ENCODE results near the gene OTUD5. TPM values are rescaled to one million over a fixed set of nuclear protein-coding genes. Genes with fewer than 3 reads are reported as not detected.
A peak's percentile ranks its signal among the peaks of the same experiment; 100 is the strongest.
"Not testable (repeated sequence)": the region's sequence is repeated elsewhere in the genome, so short reads cannot be mapped to it uniquely, and the experiment has no call there.

Gene OTUD5
- total and polyA plus RNA-seq, 10 donors: 29.6 to 65.8 (median 55.1) TPM

DNA sequence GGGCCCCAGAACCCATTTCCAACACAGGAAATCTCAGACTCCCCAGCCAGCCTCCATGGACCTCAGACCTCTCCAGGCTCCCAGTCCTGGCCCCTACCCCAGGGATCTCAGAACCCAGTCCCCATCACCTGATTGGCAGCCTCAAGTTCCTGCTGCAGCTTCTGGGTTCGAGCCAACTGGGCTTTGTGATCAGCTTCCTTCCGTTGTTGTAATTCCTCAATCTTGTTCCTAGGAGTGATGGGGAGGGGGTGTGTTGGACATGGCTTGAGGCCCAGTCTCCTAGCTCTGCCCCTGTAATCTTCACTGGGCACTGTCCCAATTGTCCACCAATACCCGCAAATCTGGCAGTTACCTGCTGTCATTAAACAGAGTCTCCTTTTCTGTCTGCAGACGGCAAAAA lies 32.1 kb upstream of the OTUD5 start:
- H3K4me1 ChIP-seq: no peaks in the 10 kb centered on the region
- no peak overlapping the region for H3K4me3 ChIP-seq
- TF ChIP-seq POLR2AphosphoS5 (IDR thresholded peaks at IDR 0.05): no peak
- no peak overlapping the region for H3K27ac ChIP-seq
- no peak for DNase-seq
- peaks cover 0 to 100% (median 26%) of the 10 kb centered on the region in 6 donors for H3K36me3 ChIP-seq
- 73 to 93% (median 81%) methylated on average over 4 of the region's 4 CpGs for WGBS, 5 donors
- intact Hi-C loops (cut with DNase I; ENCODE audit: low total_unique reads): no loop called here
- H3K9me3 ChIP-seq: no peaks in the 10 kb centered on the region
- no peaks in the 10 kb centered on the region for H3K27me3 ChIP-seq (replicated peaks in 1 of 7)

DNA sequence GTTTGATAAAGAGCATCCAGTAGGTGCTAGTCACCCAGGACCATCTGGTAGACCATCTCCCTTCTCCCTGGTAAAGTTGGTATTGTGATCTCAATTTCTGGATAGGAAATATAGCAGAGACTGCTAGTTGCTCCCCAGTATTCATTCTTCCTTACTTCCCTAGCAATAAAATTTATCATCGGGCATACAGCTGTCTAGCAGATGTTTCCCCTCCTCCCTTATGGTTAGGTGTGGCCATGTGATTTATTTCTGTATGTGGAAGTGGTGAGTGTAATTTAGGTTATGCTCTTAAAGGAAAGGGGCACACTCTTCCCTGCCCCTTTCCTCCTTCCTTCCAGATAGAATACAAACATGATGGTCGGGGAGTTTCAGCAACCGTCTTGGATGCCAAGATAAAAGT lies 26.5 kb upstream of the OTUD5 start:
- no peak for DNase-seq
- TF ChIP-seq, protein P1, sequence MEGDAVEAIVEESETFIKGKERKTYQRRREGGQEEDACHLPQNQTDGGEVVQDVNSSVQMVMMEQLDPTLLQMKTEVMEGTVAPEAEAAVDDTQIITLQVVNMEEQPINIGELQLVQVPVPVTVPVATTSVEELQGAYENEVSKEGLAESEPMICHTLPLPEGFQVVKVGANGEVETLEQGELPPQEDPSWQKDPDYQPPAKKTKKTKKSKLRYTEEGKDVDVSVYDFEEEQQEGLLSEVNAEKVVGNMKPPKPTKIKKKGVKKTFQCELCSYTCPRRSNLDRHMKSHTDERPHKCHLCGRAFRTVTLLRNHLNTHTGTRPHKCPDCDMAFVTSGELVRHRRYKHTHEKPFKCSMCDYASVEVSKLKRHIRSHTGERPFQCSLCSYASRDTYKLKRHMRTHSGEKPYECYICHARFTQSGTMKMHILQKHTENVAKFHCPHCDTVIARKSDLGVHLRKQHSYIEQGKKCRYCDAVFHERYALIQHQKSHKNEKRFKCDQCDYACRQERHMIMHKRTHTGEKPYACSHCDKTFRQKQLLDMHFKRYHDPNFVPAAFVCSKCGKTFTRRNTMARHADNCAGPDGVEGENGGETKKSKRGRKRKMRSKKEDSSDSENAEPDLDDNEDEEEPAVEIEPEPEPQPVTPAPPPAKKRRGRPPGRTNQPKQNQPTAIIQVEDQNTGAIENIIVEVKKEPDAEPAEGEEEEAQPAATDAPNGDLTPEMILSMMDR (IDR thresholded peaks at IDR 0.05 in 8 of 11, conservative IDR thresholded peaks at IDR 0.05 in 3 of 11): no peak
- no peak for TF ChIP-seq POLR2AphosphoS5 (IDR thresholded peaks at IDR 0.05)
- Histone ChIP-seq H3K4me3 (no peak overlapping the region), H3K4me1 (no peaks in the 10 kb centered on the region), H3K27ac (no peak overlapping the region), H3K27me3 (replicated peaks in 1 of 7) (no peaks in the 10 kb centered on the region), H3K9me3 (no peaks in the 10 kb centered on the region), H3K36me3 (peaks cover 0 to 100% (median 43%) of the 10 kb centered on the region in 6 donors)
- intact Hi-C loops (cut with DNase I; ENCODE audit: low total_unique reads): no loop called here
- WGBS, 5 donors: 62 to 76% (median 70%) methylated on average over 3 of the region's 3 CpGs

DNA sequence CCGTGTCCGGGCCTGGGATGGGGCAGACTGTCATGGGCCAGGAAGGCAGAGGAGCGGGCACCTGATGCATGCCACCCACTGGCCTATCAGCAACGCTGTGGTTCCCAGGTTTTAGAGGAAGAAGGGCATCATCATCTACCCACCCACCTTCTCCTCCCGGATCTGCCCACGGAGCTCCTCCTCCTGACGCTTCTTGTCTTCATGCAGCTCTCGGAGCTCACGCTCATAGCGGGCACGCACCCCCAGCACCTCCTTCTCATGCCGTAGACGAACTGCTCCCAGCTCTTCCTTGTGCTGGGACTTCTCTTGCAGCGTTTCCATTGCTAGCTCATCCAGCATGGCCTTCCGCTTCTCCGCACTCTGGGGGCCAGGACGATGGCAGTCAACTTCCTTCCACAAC lies 25.7 kb upstream of the OTUD5 start:
- peaks cover 0 to 100% (median 48%) of the 10 kb centered on the region in 6 donors for H3K36me3 ChIP-seq
- H3K4me1 ChIP-seq: no peaks in the 10 kb centered on the region
- no peak overlapping the region for H3K27ac ChIP-seq
- H3K27me3 ChIP-seq (replicated peaks in 1 of 7): no peaks in the 10 kb centered on the region
- WGBS, 5 donors: 89 to 95% (median 92%) methylated on average over 13 to 17 of the region's 17 CpGs
- TF ChIP-seq, protein P1 (IDR thresholded peaks at IDR 0.05 in 8 of 11, conservative IDR thresholded peaks at IDR 0.05 in 3 of 11): no peak
- TF ChIP-seq POLR2AphosphoS5 (IDR thresholded peaks at IDR 0.05) (peak in 1 of 3 donors; percentile 34), POLR2A (IDR thresholded peaks at IDR 0.05) (no peak)
- intact Hi-C loops (cut with DNase I; ENCODE audit: low total_unique reads): no loop called here
- H3K9me3 ChIP-seq: no peaks in the 10 kb centered on the region
- no peak overlapping the region for H3K4me3 ChIP-seq
- DNase-seq: no peak

DNA sequence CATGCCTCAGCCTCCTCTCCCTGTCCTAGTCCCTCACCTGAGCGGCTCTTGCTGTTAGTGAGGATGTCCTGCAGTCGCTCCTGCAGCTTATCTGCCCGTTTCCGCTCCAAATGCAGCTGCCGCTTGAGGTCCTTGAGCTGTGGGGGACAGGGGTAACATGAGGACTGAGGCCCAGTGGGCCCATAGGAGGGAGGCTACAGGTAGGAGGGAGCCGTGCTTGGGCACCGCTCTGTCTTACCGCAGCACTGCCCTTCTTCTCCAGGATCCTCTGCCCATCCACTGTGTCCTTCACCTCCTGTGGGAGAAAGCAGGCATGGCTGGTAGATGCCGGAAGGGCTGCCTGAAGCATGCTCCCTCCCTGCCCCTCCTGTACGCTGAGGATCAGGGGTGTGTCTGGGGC lies 23.8 kb upstream of the OTUD5 start:
- DNase-seq: no peak
- 82 to 96% (median 91%) methylated on average over 6 to 10 of the region's 10 CpGs for WGBS, 5 donors
- TF ChIP-seq, protein P1 (IDR thresholded peaks at IDR 0.05 in 8 of 11, conservative IDR thresholded peaks at IDR 0.05 in 3 of 11): no peak
- TF ChIP-seq POLR2AphosphoS5 (IDR thresholded peaks at IDR 0.05): peak in 1 of 3 donors; percentile 14
- intact Hi-C loops (cut with DNase I; ENCODE audit: low total_unique reads): no loop called here
- no peak overlapping the region for H3K27ac ChIP-seq
- H3K36me3 ChIP-seq: peaks cover 0 to 100% (median 59%) of the 10 kb centered on the region in 6 donors
- no peak overlapping the region for H3K4me3 ChIP-seq
- H3K27me3 ChIP-seq (replicated peaks in 1 of 7): no peaks in the 10 kb centered on the region
- no peaks in the 10 kb centered on the region for H3K4me1 ChIP-seq
- no peaks in the 10 kb centered on the region for H3K9me3 ChIP-seq

DNA sequence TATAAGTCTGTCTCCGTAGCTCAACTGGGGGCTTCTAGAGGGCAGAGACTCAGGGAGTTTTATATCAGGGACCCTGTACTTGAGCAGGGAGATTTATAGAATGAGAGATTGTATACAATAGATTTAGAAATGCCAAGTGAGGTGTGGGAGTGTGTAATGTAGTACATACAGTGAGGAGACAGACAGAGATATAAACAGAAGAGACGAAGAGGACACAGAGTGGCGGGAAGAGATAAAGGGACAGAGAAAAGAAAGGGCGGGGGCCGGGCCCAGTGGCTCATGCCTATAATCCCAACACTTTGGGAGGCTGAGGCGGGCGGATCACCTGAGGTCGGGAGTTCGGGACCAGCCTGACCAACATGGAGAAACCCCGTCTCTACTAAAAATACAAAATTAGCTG lies 22.9 kb upstream of the OTUD5 start:
- H3K4me3 ChIP-seq; H3K27me3 ChIP-seq (replicated peaks in 1 of 7); H3K9me3 ChIP-seq; DNase-seq; H3K4me1 ChIP-seq; intact Hi-C loops (cut with DNase I; ENCODE audit: low total_unique reads); H3K27ac ChIP-seq: not testable (repeated sequence)
- WGBS, 5 donors: 81 to 95% (median 94%) methylated on average over 3 to 10 of the region's 10 CpGs
- peaks cover 0 to 100% (median 65%) of the 10 kb centered on the region in 6 donors for H3K36me3 ChIP-seq
